Thoracic aorta endothelial cell (primary cell): ENCODE data around the gene UBR3. TPM values are rescaled to one million over a fixed set of nuclear protein-coding genes. Genes with fewer than 3 reads are reported as not detected.

Experiments
- small RNA-seq: library from RNA; depleted of rRNA; stranded (forward); fragments of <200 nt; gene quantifications from one replicate; pipeline ENCODE3, GENCODE V24; 2012
- total RNA-seq: library from RNA; depleted of rRNA; stranded (reverse); fragments of >200 nt; gene quantifications from 2 replicates; pipeline ENCODE4 v1.2.3, GENCODE V29; 2012

Gene UBR3
- total RNA-seq = 66.2 and 73.7 TPM in 2 replicates

GRCh38 chr2:169827272-169828140 is at the start of gene UBR3:
Gene UBR3, plus strand, starts transcription at chr2:169827454. Its CDS starts 54 bp downstream, at chr2:169827508.

GRCh38 chr2:169798718-169799592 is 28.3 kb upstream of the UBR3 start, which contains the start of gene SSB:
Gene SSB, plus strand, starts transcription at chr2:169798871. Its CDS starts 2,090 bp downstream, at chr2:169800961.

GRCh38 chr2:169824373-169825333 is 2.6 kb upstream of the UBR3 start, which contains the start of gene METTL5:
Gene METTL5, minus strand, starts transcription at chr2:169824905. Its CDS starts 308 bp downstream, at chr2:169824597.

Small RNAs within 50 kb of the gene (small RNA-seq; reads per million reads assigned to genes)
- gene RNU6-1006P = not detected

Other genes starting within 250 kb of the UBR3 start
- 36.6 and 39.6 TPM in 2 replicates for gene PPIG, start 243.1 kb upstream of the UBR3 start, total RNA-seq
- not detected in 2 replicates for gene CFAP210, start 133.0 kb upstream of the UBR3 start, total RNA-seq
- 1.9 and 3.7 TPM in 2 replicates for gene PHOSPHO2, start 133.0 kb upstream of the UBR3 start, total RNA-seq
- gene KLHL23, start 93.6 kb upstream of the UBR3 start, total RNA-seq = 12.0 and 14.7 TPM in 2 replicates
- gene SSB, start 28.6 kb upstream of the UBR3 start, total RNA-seq = 171 and 181 TPM in 2 replicates
- gene METTL5, start 2.5 kb upstream of the UBR3 start, total RNA-seq = 58.8 and 62.8 TPM in 2 replicates